ENCODE measurements around the gene ARHGAP6.

Gene ARHGAP6

DNA sequence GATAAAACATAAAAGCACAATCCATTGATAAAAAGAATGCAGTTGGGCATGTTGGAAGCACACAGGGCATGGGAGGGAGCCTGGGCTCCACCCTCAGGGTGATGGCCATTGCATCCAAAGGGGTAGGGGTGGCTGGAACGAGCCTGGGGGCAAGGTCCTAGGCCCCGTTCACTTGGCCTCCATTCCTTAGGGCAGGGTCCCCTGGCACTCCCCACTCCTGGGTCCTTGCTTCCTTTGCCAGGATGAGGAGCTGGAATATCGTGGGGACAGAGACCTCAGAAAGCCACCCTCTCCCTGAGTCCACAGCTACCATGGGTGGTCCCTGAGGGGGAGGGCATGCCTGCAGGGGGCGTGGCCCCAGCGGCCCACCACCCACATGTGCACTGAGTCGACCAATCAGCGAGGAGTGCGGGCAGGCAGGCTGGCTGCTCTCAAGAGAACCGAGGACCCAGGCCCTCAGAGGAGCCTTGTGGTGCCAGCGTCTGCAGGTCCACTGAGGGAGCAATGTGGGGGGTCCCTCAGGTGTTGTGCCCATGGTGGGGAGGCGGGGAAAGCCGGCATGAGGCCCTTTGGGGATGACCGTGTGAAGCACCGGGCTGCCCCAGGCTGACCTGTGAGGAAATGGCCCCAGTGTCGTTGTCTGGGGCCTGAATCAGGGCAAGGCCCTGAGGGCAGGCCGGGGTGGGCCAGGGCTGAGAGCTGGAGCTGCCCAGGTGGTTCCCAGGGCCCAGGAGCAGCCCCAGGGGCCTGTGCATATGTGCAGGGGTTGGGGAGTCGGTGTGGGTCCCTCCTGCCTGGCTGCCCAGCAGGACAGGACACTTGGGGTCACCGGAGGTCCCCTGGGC is 451.2 kb downstream of the ARHGAP6 start:
- H3K9ac ChIP-seq: no peak overlapping the region
- H3K27ac ChIP-seq: no peak overlapping the region
- no peak overlapping the region for H3K4me3 ChIP-seq
- no peaks in the 10 kb centered on the region for H3K36me3 ChIP-seq
- H3K9me3 ChIP-seq (replicated peaks in 1 of 11): peaks cover 7 to 43% (median 32%) of the 10 kb centered on the region in 11 experiments; a peak in 20 of 22 replicates
- H3K4me2 ChIP-seq: no peak overlapping the region
- no peaks in the 10 kb centered on the region for H3K4me1 ChIP-seq
- H3K27me3 ChIP-seq: peaks cover 22 to 48% (median 38%) of the 10 kb centered on the region in 11 experiments
- TF ChIP-seq Cebpa-rat (IDR thresholded peaks at IDR 0.05): no peak
- H4K20me1 ChIP-seq: no peaks in the 10 kb centered on the region; a peak in 1 of 22 replicates

DNA sequence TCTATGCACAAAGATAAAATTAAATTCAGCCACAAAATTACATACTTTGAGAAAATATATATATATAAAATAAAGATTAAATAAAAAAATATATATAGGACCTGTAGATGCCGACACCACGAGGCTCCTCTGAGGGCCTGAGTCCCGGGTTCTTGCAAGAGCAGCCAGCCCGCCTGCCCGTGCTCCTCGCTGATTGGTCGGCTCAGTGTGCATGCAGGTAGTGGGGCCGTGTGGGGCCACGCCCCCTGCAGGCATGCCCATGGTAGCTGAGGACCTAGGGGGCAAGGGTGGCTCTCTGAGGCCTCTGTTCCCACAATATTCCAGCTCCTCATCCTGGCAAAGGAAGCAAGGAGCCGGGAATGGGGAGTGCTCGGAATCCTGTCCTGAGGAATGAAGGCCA is 453.0 kb downstream of the ARHGAP6 start:
- no peaks in the 10 kb centered on the region for H3K4me1 ChIP-seq
- peaks cover 37 to 66% (median 55%) of the 10 kb centered on the region in 11 experiments for H3K27me3 ChIP-seq
- H3K4me2 ChIP-seq: no peak overlapping the region
- peaks cover under 1 to 33% (median 24%) of the 10 kb centered on the region in 11 experiments; a peak in 19 of 22 replicates for H3K9me3 ChIP-seq (replicated peaks in 1 of 11)
- no peaks in the 10 kb centered on the region; a peak in 1 of 22 replicates for H4K20me1 ChIP-seq
- H3K27ac ChIP-seq: no peak overlapping the region
- no peak overlapping the region for H3K4me3 ChIP-seq
- no peaks in the 10 kb centered on the region for H3K36me3 ChIP-seq
- no peak overlapping the region for H3K9ac ChIP-seq
- no peak for TF ChIP-seq Cebpa-rat (IDR thresholded peaks at IDR 0.05)

DNA sequence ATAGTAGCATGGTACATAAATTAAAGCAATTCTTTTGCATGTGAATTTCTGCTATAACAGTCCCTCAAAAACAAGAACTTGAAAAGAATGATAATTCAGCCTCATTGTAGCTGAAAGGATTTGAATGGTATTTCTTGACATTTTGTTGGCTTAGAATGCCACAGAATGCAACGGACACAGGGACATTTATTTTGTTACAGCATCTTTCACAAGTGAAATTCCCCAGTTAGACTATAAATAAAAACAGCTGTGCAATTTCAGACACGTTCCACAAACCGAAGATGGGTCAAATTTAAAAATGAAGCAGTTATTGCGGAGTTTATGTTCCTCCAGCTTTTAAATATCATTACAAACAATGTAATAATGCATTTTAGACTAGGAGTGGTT is 455.3 kb downstream of the ARHGAP6 start:
- no peak overlapping the region for H3K9ac ChIP-seq
- H3K4me3 ChIP-seq: no peak overlapping the region
- H3K27ac ChIP-seq: no peak overlapping the region
- H3K27me3 ChIP-seq: peaks cover 59 to 83% (median 76%) of the 10 kb centered on the region in 11 experiments
- no peak for TF ChIP-seq Cebpa-rat (IDR thresholded peaks at IDR 0.05)
- H3K4me1 ChIP-seq: no peaks in the 10 kb centered on the region
- no peaks in the 10 kb centered on the region; a peak in 1 of 22 replicates for H4K20me1 ChIP-seq
- H3K4me2 ChIP-seq: no peak overlapping the region
- H3K36me3 ChIP-seq: no peaks in the 10 kb centered on the region
- H3K9me3 ChIP-seq (replicated peaks in 1 of 11): peaks cover 0 to 17% (median 12%) of the 10 kb centered on the region in 11 experiments; a peak in 14 of 22 replicates

DNA sequence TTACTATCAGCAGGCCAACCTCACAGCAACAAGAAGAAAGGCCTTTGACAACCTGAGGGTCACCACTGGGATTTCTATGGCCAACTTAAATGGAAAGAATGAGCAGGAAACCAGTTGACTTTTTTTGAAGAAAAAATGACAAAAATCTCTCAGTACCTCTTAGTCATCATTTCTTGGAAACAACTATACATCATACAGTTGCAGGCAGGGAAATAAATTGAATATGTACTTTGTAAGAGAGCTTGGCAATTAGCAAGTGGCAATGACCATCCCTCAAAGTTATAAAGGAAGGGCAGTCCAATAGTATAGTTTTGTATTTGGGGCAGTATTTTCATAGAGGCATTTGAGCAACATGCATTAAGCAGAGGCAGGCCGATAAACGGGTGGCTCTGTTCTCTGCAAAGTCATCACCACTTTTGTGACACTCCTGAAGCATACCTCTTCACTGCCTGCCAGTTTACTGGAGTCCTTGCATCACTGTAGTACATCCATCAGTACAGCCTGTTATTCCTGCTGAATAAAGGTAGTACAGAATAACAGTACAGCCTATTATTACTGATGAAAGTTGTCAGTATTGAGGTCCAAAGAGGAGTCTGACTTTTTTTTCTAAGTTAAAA is 455.8 kb downstream of the ARHGAP6 start:
- H3K4me1 ChIP-seq: no peaks in the 10 kb centered on the region
- no peak overlapping the region for H3K4me2 ChIP-seq
- H3K36me3 ChIP-seq: no peaks in the 10 kb centered on the region
- no peaks in the 10 kb centered on the region; a peak in 1 of 22 replicates for H4K20me1 ChIP-seq
- peaks cover 0 to 12% (median 7%) of the 10 kb centered on the region in 11 experiments; a peak in 10 of 22 replicates for H3K9me3 ChIP-seq (replicated peaks in 1 of 11)
- no peak for TF ChIP-seq Cebpa-rat (IDR thresholded peaks at IDR 0.05)
- peaks cover 63 to 88% (median 81%) of the 10 kb centered on the region in 11 experiments for H3K27me3 ChIP-seq
- no peak overlapping the region for H3K4me3 ChIP-seq
- H3K27ac ChIP-seq: no peak overlapping the region
- no peak overlapping the region for H3K9ac ChIP-seq

DNA sequence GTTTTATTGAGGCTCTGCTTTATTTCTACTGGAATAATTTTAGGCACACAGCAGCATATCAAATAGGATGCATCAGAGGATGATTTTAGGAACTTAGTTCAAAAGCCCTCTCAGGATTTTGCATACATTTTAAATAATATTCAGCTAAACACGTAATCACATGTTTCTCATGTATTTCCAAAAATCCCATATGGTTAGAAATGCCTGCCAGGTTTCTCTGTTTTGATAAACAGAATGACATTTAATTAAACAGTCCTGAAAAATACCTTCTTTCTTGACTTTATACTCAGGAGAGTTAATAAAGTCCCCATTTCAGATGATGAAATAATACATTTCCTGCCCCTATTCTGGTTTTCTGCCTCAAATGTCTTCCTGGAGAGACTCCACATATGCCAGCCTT is 459.0 kb downstream of the ARHGAP6 start:
- H3K4me2 ChIP-seq: no peak overlapping the region
- TF ChIP-seq Cebpa-rat (IDR thresholded peaks at IDR 0.05): no peak
- no peaks in the 10 kb centered on the region for H4K20me1 ChIP-seq
- no peaks in the 10 kb centered on the region for H3K9me3 ChIP-seq (replicated peaks in 1 of 11)
- peaks cover 72 to 99% (median 97%) of the 10 kb centered on the region in 11 experiments for H3K27me3 ChIP-seq
- H3K27ac ChIP-seq: no peak overlapping the region
- no peak overlapping the region for H3K4me3 ChIP-seq
- H3K36me3 ChIP-seq: no peaks in the 10 kb centered on the region
- H3K9ac ChIP-seq: no peak overlapping the region
- 0 out of 20 replicates have a peak, but pooled peaks cover 0 to 6% (median 0%) of the 10 kb centered on the region in 10 experiments for H3K4me1 ChIP-seq

DNA sequence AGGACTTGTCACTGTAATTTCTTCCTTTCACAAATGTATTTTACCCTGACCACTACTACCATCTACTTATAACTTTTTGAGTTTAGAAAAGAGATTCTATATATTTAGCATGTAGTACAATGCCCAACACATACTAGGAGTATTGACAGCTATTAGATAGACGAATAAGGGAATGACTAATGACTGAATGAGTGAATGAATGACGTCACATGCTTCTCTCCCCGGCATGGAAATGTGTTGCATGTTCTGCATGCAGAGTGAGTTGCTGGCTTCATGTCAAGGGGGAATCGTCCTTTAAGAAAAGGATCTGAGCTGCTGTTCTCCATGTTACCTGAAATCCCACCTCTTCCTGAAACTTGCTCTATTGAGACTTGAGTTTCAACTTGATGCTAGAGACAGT is 459.9 kb downstream of the ARHGAP6 start:
- Histone ChIP-seq H3K9ac (no peak overlapping the region), H3K9me3 (replicated peaks in 1 of 11) (no peaks in the 10 kb centered on the region), H3K4me3 (no peak overlapping the region), H3K4me1 (0 out of 20 replicates have a peak, but pooled peaks cover 0 to 6% (median 0%) of the 10 kb centered on the region in 10 experiments), H4K20me1 (no peaks in the 10 kb centered on the region), H3K27me3 (peaks cover 73 to 99% (median 97%) of the 10 kb centered on the region in 11 experiments), H3K36me3 (no peaks in the 10 kb centered on the region), H3K4me2 (no peak overlapping the region), H3K27ac (no peak overlapping the region)
- TF ChIP-seq Cebpa-rat (IDR thresholded peaks at IDR 0.05): no peak

DNA sequence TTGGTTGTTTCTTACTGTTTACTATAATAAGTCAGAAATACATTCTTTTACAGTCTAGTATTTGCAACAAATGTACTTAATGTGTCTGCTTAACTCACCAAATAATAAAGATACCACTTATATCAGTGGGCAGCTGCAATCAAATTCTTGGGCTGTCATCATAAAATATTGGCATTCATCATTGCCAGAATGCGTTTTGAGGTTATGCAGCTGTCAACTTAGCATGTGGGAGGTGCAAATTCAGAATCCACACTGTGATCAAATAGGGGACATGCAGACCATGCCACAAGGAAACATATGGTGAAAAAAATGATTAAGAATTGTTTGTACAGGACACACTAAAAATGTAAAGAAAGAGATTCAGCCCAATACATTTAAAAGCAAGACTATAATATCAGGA is 468.0 kb downstream of the ARHGAP6 start:
- H3K9me3 ChIP-seq (replicated peaks in 1 of 11): no peaks in the 10 kb centered on the region
- H3K4me3 ChIP-seq: no peak overlapping the region
- no peak overlapping the region for H3K27ac ChIP-seq
- no peak overlapping the region for H3K4me2 ChIP-seq
- H3K9ac ChIP-seq: no peak overlapping the region
- no peak for TF ChIP-seq Cebpa-rat (IDR thresholded peaks at IDR 0.05)
- no peaks in the 10 kb centered on the region for H4K20me1 ChIP-seq
- H3K27me3 ChIP-seq: peaks cover 87 to 100% (median 99%) of the 10 kb centered on the region in 11 experiments
- H3K4me1 ChIP-seq: peaks cover 0 to 5% (median 0%) of the 10 kb centered on the region in 10 experiments; a peak in 1 of 20 replicates
- no peaks in the 10 kb centered on the region for H3K36me3 ChIP-seq

DNA sequence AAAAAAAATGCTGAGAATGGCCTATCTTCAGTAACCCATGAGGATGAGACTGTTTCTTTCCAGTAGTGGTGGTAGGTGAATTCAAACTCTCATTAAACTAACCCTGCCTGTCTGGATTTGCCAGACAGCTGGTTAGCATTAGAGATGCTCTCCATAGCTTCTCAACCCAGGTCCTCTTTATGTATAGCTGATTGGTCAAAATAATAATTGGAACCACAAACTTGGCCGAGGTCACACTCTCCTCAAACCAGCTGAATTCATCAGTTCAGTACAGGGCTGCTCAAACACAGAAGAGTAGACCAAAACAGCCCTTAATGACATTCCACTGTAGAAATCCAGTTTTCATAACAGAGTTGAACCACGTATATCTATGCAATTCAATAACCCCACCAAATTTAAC is 469.2 kb downstream of the ARHGAP6 start:
- Histone ChIP-seq H3K36me3 (no peaks in the 10 kb centered on the region), H4K20me1 (no peaks in the 10 kb centered on the region), H3K27ac (no peak overlapping the region), H3K27me3 (peaks cover 89 to 100% (median 99%) of the 10 kb centered on the region in 11 experiments), H3K9me3 (replicated peaks in 1 of 11) (no peaks in the 10 kb centered on the region), H3K4me3 (no peak overlapping the region), H3K4me1 (peaks cover 0 to 5% (median 0%) of the 10 kb centered on the region in 10 experiments; a peak in 1 of 20 replicates), H3K4me2 (no peak overlapping the region), H3K9ac (no peak overlapping the region)
- no peak for TF ChIP-seq Cebpa-rat (IDR thresholded peaks at IDR 0.05)

DNA sequence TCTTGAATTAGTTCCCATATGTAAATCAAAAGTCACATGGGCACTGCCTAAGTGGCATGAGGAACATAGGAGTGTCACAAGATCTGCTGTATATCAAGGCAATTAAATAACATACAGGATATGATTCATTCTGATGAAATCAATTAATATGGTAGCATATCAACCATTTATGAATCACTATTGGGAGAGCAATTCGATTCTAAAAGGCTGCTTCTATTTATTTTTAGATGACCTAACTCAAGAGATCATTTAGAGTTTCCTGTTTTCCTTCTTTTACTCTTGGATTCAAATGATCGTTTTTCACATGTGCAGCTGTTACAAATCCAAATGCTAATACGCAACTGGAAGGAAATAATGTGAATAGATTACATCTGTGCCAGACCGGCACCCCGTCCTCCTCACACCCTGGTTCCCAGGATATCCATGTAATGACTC is 472.7 kb downstream of the ARHGAP6 start:
- Histone ChIP-seq H3K36me3 (no peaks in the 10 kb centered on the region), H3K9me3 (replicated peaks in 1 of 11) (no peaks in the 10 kb centered on the region), H4K20me1 (no peaks in the 10 kb centered on the region; a peak in 1 of 22 replicates), H3K4me1 (peaks cover 0 to 5% (median 0%) of the 10 kb centered on the region in 10 experiments; a peak in 1 of 20 replicates), H3K4me2 (peak overlapping the region in 1 of 11 experiments; percentile 39; a peak in 2 of 22 replicates), H3K4me3 (no peak overlapping the region), H3K27ac (no peak overlapping the region), H3K27me3 (peaks cover 93 to 100% (median 98%) of the 10 kb centered on the region in 11 experiments), H3K9ac (no peak overlapping the region)
- TF ChIP-seq Cebpa-rat (IDR thresholded peaks at IDR 0.05): no peak
